Breast epithelium (tissue), 3 donors: ENCODE results near the gene LEO1.

Source experiments
- CTCF ChIP-seq, 3 donors: fragments of 450-650 bp; IDR thresholded peaks; one replicate each; pipeline ENCODE4 v1.5.1; 2016 to 2017; ENCODE audit warnings: antibody characterized with exemption in 3 of 3, mild to moderate bottlenecking in 3 of 3, moderate library complexity in 3 of 3
- POLR2A ChIP-seq: fragments of 450-650 bp; IDR thresholded peaks from one replicate; pipeline ENCODE4 v1.6.1; 2016; ENCODE audit warnings: antibody characterized with exemption, mild to moderate bottlenecking, moderate library complexity

GRCh38 chr15:52008359-52008697 lies 36.8 kb upstream of the LEO1 start:
- no peak for TF ChIP-seq CTCF (IDR thresholded peaks at IDR 0.05)
- no peak for TF ChIP-seq POLR2A
